ENCODE results near the gene FOXA2.
"Not testable (repeated sequence)": the region's sequence is repeated elsewhere in the genome, so short reads cannot be mapped to it uniquely, and the experiment has no call there.

Gene FOXA2

GRCh38 chr20:22584522-22584921 lies at the start of gene FOXA2:
Gene FOXA2 (minus strand): TSS chr20:22584572. CDS start chr20:22584278, 294 bp downstream.
- DNase-seq: peak; percentile 81

GRCh38 chr20:22630701-22631100 lies 46.3 kb upstream of the FOXA2 start:
- DNase-seq: no peak

GRCh38 chr20:22629927-22630326 lies 45.6 kb upstream of the FOXA2 start:
- no peak for DNase-seq

- DNase-seq: no peak
These were observed 45.1 kb upstream of the FOXA2 start for GRCh38 chr20:22629447-22629846.

- no peak for DNase-seq
These were observed 42.1 kb upstream of the FOXA2 start for GRCh38 chr20:22626496-22626895.

- DNase-seq: no peak
These were observed 38.8 kb upstream of the FOXA2 start for GRCh38 chr20:22623211-22623610.

GRCh38 chr20:22620342-22620741 lies 36.0 kb upstream of the FOXA2 start:
- no peak for DNase-seq

GRCh38 chr20:22619806-22620205 lies 35.4 kb upstream of the FOXA2 start:
- no peak for DNase-seq

GRCh38 chr20:22619272-22619671 lies 34.9 kb upstream of the FOXA2 start:
- DNase-seq: no peak

GRCh38 chr20:22617160-22617559 lies 32.8 kb upstream of the FOXA2 start:
- DNase-seq: no peak

- no peak for DNase-seq
These were observed 32.2 kb upstream of the FOXA2 start for GRCh38 chr20:22616551-22616950.

GRCh38 chr20:22615425-22615824 lies 31.1 kb upstream of the FOXA2 start:
- DNase-seq: no peak

- DNase-seq: no peak
These were observed 27.3 kb upstream of the FOXA2 start for GRCh38 chr20:22611636-22612035.

- DNase-seq: no peak
These were observed 23.3 kb upstream of the FOXA2 start for GRCh38 chr20:22607695-22608094.

- no peak for DNase-seq
These were observed 20.4 kb upstream of the FOXA2 start for GRCh38 chr20:22604815-22605214.

- no peak for DNase-seq
These were observed 17.2 kb upstream of the FOXA2 start for GRCh38 chr20:22601361-22602141.

GRCh38 chr20:22599258-22599657 lies 14.9 kb upstream of the FOXA2 start:
- DNase-seq: not testable (repeated sequence)

GRCh38 chr20:22597303-22597702 lies 12.9 kb upstream of the FOXA2 start:
- DNase-seq: no peak

GRCh38 chr20:22590662-22591061 lies 6.3 kb upstream of the FOXA2 start:
- DNase-seq: no peak

GRCh38 chr20:22586645-22587310 lies 2.4 kb upstream of the FOXA2 start:
- DNase-seq: no peak

GRCh38 chr20:22585786-22586493 lies 1.6 kb upstream of the FOXA2 start:
- DNase-seq: no peak

- DNase-seq: peak; percentile 66
These were observed 782 bp upstream of the FOXA2 start for GRCh38 chr20:22584922-22585785.

Measured in NCI-H1436 (cell line).